HG02970 (cell line): ENCODE measurements around the gene ELOVL2.
"Not testable (repeated sequence)": the region's sequence is repeated elsewhere in the genome, so short reads cannot be mapped to it uniquely, and the experiment has no call there.

Experiments used
- ATAC-seq: cut with Tn5 transposase; IDR thresholded peaks from one replicate; pipeline ENCODE4 v1.9.1; 2021; ENCODE audit warnings: mild to moderate bottlenecking, moderate library complexity, moderate number of reproducible peaks; ENCODE audit not compliant: unreplicated experiment, low FRiP score

The ELOVL2 gene

GRCh38 chr6:10995114-10995707 lies 48.9 kb downstream of the ELOVL2 start:
- no peak for ATAC-seq

GRCh38 chr6:10993896-10994295 lies 50.2 kb downstream of the ELOVL2 start:
- no peak for ATAC-seq

GRCh38 chr6:10991115-10991514 lies 53.0 kb downstream of the ELOVL2 start:
- no peak for ATAC-seq

GRCh38 chr6:10989587-10989986 lies 54.5 kb downstream of the ELOVL2 start:
- no peak for ATAC-seq

GRCh38 chr6:10984959-10985358 lies 59.1 kb downstream of the ELOVL2 start:
- ATAC-seq = not testable (repeated sequence)

- no peak for ATAC-seq
These were observed 62.7 kb downstream of the ELOVL2 start for GRCh38 chr6:10981409-10981808.

- no peak for ATAC-seq
These were observed 64.5 kb downstream of the ELOVL2 start for GRCh38 chr6:10979603-10980002.

GRCh38 chr6:10977231-10977968 lies 66.7 kb downstream of the ELOVL2 start:
- ATAC-seq = no peak

- no peak for ATAC-seq
These were observed 67.5 kb downstream of the ELOVL2 start for GRCh38 chr6:10976571-10976970.

GRCh38 chr6:10972196-10972595 lies 71.9 kb downstream of the ELOVL2 start:
- ATAC-seq = no peak

GRCh38 chr6:10970731-10971130 lies 73.4 kb downstream of the ELOVL2 start:
- no peak for ATAC-seq

- ATAC-seq = no peak
These were observed 75.3 kb downstream of the ELOVL2 start for GRCh38 chr6:10968776-10969175.

GRCh38 chr6:10964684-10965083 lies 79.4 kb downstream of the ELOVL2 start:
- no peak for ATAC-seq

- ATAC-seq = no peak
These were observed 81.0 kb downstream of the ELOVL2 start for GRCh38 chr6:10963113-10963512.

GRCh38 chr6:10962673-10963072 lies 81.4 kb downstream of the ELOVL2 start:
- no peak for ATAC-seq

- ATAC-seq = no peak
These were observed 82.3 kb downstream of the ELOVL2 start for GRCh38 chr6:10961837-10962236.

GRCh38 chr6:10960171-10960570 lies 83.9 kb downstream of the ELOVL2 start:
- no peak for ATAC-seq

GRCh38 chr6:10957414-10957886 lies 86.7 kb downstream of the ELOVL2 start:
- ATAC-seq = no peak

- no peak for ATAC-seq
These were observed 87.3 kb downstream of the ELOVL2 start for GRCh38 chr6:10956776-10957175.

GRCh38 chr6:10954590-10955010 lies 89.5 kb downstream of the ELOVL2 start:
- ATAC-seq = peak; percentile 64

- no peak for ATAC-seq
These were observed 92.3 kb downstream of the ELOVL2 start for GRCh38 chr6:10951675-10952282.
